ENCODE measurements around the gene BACH2. TPM values are rescaled to one million over a fixed set of nuclear protein-coding genes. Genes with fewer than 3 reads are reported as not detected.

The BACH2 gene
- total RNA-seq, 1 donor from 2014 or later, result 5.0 TPM

DNA sequence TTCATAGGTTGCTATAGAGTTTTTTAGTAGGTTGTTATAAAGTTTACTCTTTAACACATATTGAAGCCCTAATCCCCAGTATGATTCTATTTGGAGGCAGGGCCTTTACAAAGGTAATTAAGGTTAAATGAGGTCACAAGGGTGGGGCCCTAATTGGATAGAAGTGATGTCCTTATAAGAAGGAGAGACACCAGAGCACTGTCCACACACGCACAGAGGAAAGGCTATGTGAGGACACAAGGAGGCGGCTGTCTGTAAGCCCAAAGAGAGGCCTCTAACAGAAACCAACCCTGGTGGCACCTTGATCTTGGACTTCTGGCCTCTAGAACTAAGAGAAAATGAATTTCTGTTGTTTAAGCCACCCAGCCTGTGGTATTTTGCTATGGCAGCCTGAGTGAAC is 303.8 kb downstream of the BACH2 start:
- TF ChIP-seq, protein P1, sequence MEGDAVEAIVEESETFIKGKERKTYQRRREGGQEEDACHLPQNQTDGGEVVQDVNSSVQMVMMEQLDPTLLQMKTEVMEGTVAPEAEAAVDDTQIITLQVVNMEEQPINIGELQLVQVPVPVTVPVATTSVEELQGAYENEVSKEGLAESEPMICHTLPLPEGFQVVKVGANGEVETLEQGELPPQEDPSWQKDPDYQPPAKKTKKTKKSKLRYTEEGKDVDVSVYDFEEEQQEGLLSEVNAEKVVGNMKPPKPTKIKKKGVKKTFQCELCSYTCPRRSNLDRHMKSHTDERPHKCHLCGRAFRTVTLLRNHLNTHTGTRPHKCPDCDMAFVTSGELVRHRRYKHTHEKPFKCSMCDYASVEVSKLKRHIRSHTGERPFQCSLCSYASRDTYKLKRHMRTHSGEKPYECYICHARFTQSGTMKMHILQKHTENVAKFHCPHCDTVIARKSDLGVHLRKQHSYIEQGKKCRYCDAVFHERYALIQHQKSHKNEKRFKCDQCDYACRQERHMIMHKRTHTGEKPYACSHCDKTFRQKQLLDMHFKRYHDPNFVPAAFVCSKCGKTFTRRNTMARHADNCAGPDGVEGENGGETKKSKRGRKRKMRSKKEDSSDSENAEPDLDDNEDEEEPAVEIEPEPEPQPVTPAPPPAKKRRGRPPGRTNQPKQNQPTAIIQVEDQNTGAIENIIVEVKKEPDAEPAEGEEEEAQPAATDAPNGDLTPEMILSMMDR (IDR thresholded peaks at IDR 0.05; ENCODE audit: insufficient read depth, low read length, poor library complexity, severe bottlenecking), result no peak
- Histone ChIP-seq H3K27me3 (ENCODE audit: control insufficient read depth, insufficient read depth, low read length) (no peaks in the 10 kb centered on the region), H3K36me3 (ENCODE audit: control insufficient read depth, insufficient read depth, low read length) (no peaks in the 10 kb centered on the region), H3K4me3 (ENCODE audit: low read depth, low read length) (no peak overlapping the region)
- no peak for DNase-seq (ENCODE audit: low read depth)

DNA sequence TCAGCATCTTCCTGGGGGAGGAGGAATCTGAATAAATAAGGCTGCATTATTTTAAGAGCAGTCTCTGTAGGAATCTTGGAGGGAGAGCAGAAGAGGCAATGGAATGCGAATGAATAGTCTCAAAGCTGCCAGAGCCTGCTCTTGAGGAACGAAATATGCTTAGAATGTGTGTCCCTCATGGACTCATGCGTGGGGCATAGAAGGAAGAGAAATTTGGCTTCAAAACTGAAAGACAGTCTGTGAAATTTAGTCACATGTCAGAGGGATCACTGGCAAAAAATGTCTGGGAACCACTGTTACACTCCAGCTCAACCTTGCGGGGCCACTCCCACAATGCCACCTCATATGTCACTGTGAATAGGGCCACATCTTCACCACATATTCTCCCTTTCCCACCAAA is 306.9 kb downstream of the BACH2 start:
- H3K36me3 ChIP-seq (ENCODE audit: control insufficient read depth, insufficient read depth, low read length), result no peaks in the 10 kb centered on the region
- TF ChIP-seq, protein P1 (IDR thresholded peaks at IDR 0.05; ENCODE audit: insufficient read depth, low read length, poor library complexity, severe bottlenecking), result no peak
- no peak for DNase-seq (ENCODE audit: low read depth)
- no peaks in the 10 kb centered on the region for H3K27me3 ChIP-seq (ENCODE audit: control insufficient read depth, insufficient read depth, low read length)
- no peak overlapping the region for H3K4me3 ChIP-seq (ENCODE audit: low read depth, low read length)

DNA sequence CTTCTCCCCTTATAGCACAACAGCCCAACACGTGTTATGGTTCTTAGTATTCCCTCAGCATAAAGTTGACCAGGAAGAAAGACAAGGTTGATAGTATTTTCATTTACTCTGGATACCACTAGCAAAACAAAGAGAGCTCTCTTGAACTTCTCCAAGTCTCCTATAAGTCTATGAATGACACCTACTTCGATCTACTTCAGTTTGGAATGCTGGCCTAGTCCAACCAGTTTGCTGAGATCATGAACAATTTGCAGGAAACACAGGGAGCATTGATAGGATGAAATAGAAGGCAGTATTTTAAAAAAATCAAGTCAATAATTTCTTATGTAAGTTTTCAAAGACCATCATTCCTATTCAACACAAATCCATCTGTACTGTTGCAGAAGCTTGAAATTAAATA is 308.8 kb downstream of the BACH2 start:
- H3K36me3 ChIP-seq (ENCODE audit: control insufficient read depth, insufficient read depth, low read length), result no peaks in the 10 kb centered on the region
- no peak overlapping the region for H3K4me3 ChIP-seq (ENCODE audit: low read depth, low read length)
- TF ChIP-seq, protein P1 (IDR thresholded peaks at IDR 0.05; ENCODE audit: insufficient read depth, low read length, poor library complexity, severe bottlenecking), result no peak
- H3K27me3 ChIP-seq (ENCODE audit: control insufficient read depth, insufficient read depth, low read length), result no peaks in the 10 kb centered on the region
- no peak for DNase-seq (ENCODE audit: low read depth)

DNA sequence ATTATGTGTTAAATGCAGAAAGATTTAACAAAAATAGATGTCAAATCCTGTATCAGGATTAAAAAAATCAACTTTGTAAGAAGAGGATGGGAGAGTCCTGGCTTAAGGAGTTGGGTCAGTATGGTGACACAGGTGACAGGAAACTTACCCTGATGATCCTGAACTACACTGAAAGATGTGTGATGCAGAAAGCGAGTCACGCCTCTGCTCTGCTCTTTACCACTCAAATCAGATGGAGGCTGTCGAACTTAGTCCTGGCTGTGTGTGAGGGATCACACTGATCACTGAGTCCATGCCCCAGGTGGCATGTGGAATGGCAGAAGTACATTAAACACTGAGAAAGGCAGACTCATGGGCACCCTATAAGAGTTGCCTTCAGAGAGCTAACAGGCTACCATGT is 309.5 kb downstream of the BACH2 start:
- TF ChIP-seq, protein P1 (IDR thresholded peaks at IDR 0.05; ENCODE audit: insufficient read depth, low read length, poor library complexity, severe bottlenecking), result no peak
- no peak for DNase-seq (ENCODE audit: low read depth)
- no peaks in the 10 kb centered on the region for H3K27me3 ChIP-seq (ENCODE audit: control insufficient read depth, insufficient read depth, low read length)
- no peaks in the 10 kb centered on the region for H3K36me3 ChIP-seq (ENCODE audit: control insufficient read depth, insufficient read depth, low read length)
- no peak overlapping the region for H3K4me3 ChIP-seq (ENCODE audit: low read depth, low read length)

GRCh38 chr6:89986650-89987074 is 310.0 kb downstream of the BACH2 start:
- TF ChIP-seq, protein P1 (IDR thresholded peaks at IDR 0.05; ENCODE audit: insufficient read depth, low read length, poor library complexity, severe bottlenecking), result no peak
- no peak overlapping the region for H3K4me3 ChIP-seq (ENCODE audit: low read depth, low read length)
- no peaks in the 10 kb centered on the region for H3K36me3 ChIP-seq (ENCODE audit: control insufficient read depth, insufficient read depth, low read length)
- DNase-seq (ENCODE audit: low read depth), result no peak
- H3K27me3 ChIP-seq (ENCODE audit: control insufficient read depth, insufficient read depth, low read length), result no peaks in the 10 kb centered on the region

- no peaks in the 10 kb centered on the region for H3K27me3 ChIP-seq (ENCODE audit: control insufficient read depth, insufficient read depth, low read length)
- no peak for DNase-seq (ENCODE audit: low read depth)
- TF ChIP-seq, protein P1 (IDR thresholded peaks at IDR 0.05; ENCODE audit: insufficient read depth, low read length, poor library complexity, severe bottlenecking), result no peak
- no peak overlapping the region for H3K4me3 ChIP-seq (ENCODE audit: low read depth, low read length)
- no peaks in the 10 kb centered on the region for H3K36me3 ChIP-seq (ENCODE audit: control insufficient read depth, insufficient read depth, low read length)
These were observed 310.7 kb downstream of the BACH2 start for GRCh38 chr6:89985751-89986493.

Data from kidney epithelial cell (primary cell).